HepG2 (cell line): ENCODE data around the gene MTF2. TPM values are rescaled to one million over a fixed set of nuclear protein-coding genes. Genes with fewer than 3 reads are reported as not detected.

Experiments used
- GABPA ChIP-seq, 2 experiments: IDR thresholded peaks; 2 replicates each; pipeline ENCODE4 v1.6.1; 2011 to 2016; ENCODE audit warnings: low read depth in 2 of 2, low read length in 1 of 2, missing biosample characterization in 1 of 2, missing genetic modification characterization in 1 of 2
- GZF1 ChIP-seq: sonication (generic); formaldehyde crosslinking; IDR thresholded peaks from 2 replicates; pipeline ENCODE4 v1.5.1; 2020; ENCODE audit warnings: mild to moderate bottlenecking, missing genetic modification reagents
- PCBP2 ChIP-seq: fragments of 200-400 bp; formaldehyde crosslinking; optimal IDR thresholded peaks from 2 replicates; pipeline ENCODE3; 2018; ENCODE audit warnings: low read length, low read depth; ENCODE audit not compliant: poor library complexity, severe bottlenecking
- PITX1 ChIP-seq: sonication (generic); formaldehyde crosslinking; IDR thresholded peaks from 2 replicates; pipeline ENCODE4 v1.5.1; 2020; ENCODE audit warnings: mild to moderate bottlenecking, missing genetic modification reagents
- RXRB ChIP-seq: IDR thresholded peaks from 2 replicates; pipeline ENCODE4 v1.6.1; 2016; ENCODE audit warnings: borderline replicate concordance, missing genetic modification reagents, missing compliant biosample characterization
- SPEN ChIP-seq: sonication (generic); formaldehyde crosslinking; IDR thresholded peaks from 2 replicates; pipeline ENCODE4 v1.5.1; 2020; ENCODE audit warnings: low read depth, mild to moderate bottlenecking, missing genetic modification reagents
- TCF7 ChIP-seq: sonication (generic); IDR thresholded peaks from 2 replicates; pipeline ENCODE4 v1.6.1; 2016; ENCODE audit warnings: antibody characterized with exemption, low read depth
- TCF7L2 ChIP-seq: IDR thresholded peaks from 2 replicates; pipeline ENCODE4 v1.6.1; 2011; ENCODE audit warnings: mild to moderate bottlenecking, low read depth, low read length, moderate library complexity
- THAP7 ChIP-seq: sonication (generic); formaldehyde crosslinking; IDR thresholded peaks from 2 replicates; pipeline ENCODE4 v1.8.1; 2023; ENCODE audit warnings: mild to moderate bottlenecking, missing genetic modification reagents
- ZBTB1 ChIP-seq: sonication (generic); formaldehyde crosslinking; IDR thresholded peaks from 2 replicates; pipeline ENCODE4 v1.4.0; 2020; ENCODE audit warnings: missing genetic modification reagents, borderline replicate concordance
- ZBTB46 ChIP-seq: sonication (generic); formaldehyde crosslinking; IDR thresholded peaks from 2 replicates; pipeline ENCODE4 v1.4.0; 2020; ENCODE audit warnings: mild to moderate bottlenecking, missing genetic modification reagents, borderline replicate concordance
- ZFP36L2 ChIP-seq: sonication (generic); formaldehyde crosslinking; IDR thresholded peaks from 2 replicates; pipeline ENCODE4 v1.4.0; 2020; ENCODE audit warnings: missing genetic modification reagents
- ZNF224 ChIP-seq: sonication (generic); formaldehyde crosslinking; IDR thresholded peaks from 2 replicates; pipeline ENCODE4 v1.5.0; 2020; ENCODE audit warnings: mild to moderate bottlenecking, missing genetic modification reagents
- ZNF616 ChIP-seq: sonication (generic); formaldehyde crosslinking; IDR thresholded peaks from 2 replicates; pipeline ENCODE4 v1.5.0; 2020; ENCODE audit warnings: low read depth, mild to moderate bottlenecking, missing genetic modification reagents
- ZNF709 ChIP-seq: sonication (generic); formaldehyde crosslinking; IDR thresholded peaks from 2 replicates; pipeline ENCODE4 v1.5.0; 2020; ENCODE audit warnings: mild to moderate bottlenecking, missing genetic modification reagents
- ZNF713 ChIP-seq: sonication (generic); formaldehyde crosslinking; IDR thresholded peaks from 2 replicates; pipeline ENCODE4 v1.4.0; 2020; ENCODE audit warnings: mild to moderate bottlenecking, missing genetic modification reagents
- polyA plus RNA-seq, 8 experiments: library from polyadenylated mRNA; depleted of rRNA in 3 of 8; stranded (reverse) in 7 of 8; unstranded in 1 of 8; fragments of >200 nt; fragmentation: Illumina TruSeq in 4 of 8; extraction: Trizol in 4 of 8; gene quantifications; 2 replicates each; pipeline versions ENCODE4 v1.2.1 to v1.2.3, GENCODE V29; 2011 to 2016; ENCODE audit warnings: low read depth in 4 of 8, missing spikeins in 1 of 8, mixed read lengths in 1 of 8; ENCODE audit not compliant: insufficient read depth in 1 of 8
- total RNA-seq, 5 experiments: library from RNA; depleted of rRNA; stranded (reverse); fragments of >200 nt; fragmentation: Illumina TruSeq; extraction: Trizol; gene quantifications; 2 replicates each; pipeline ENCODE4 v1.2.3, GENCODE V29; 2016; ENCODE audit warnings: low read depth in 1 of 5
- TF ChIP-seq, protein P1 (sequence below): sonication (generic); formaldehyde crosslinking; IDR thresholded peaks from 2 replicates; pipeline ENCODE4 v1.4.0; 2020; ENCODE audit warnings: mild to moderate bottlenecking, low read depth, missing genetic modification reagents
- TF ChIP-seq, protein P2 (sequence below): sonication (generic); formaldehyde crosslinking; IDR thresholded peaks from 2 replicates; pipeline ENCODE4 v1.4.0; 2020; ENCODE audit warnings: missing genetic modification reagents, mild to moderate bottlenecking, borderline replicate concordance
- TF ChIP-seq, protein P3 (sequence below): sonication (generic); formaldehyde crosslinking; IDR thresholded peaks from 2 replicates; pipeline ENCODE4 v1.5.1; 2020; ENCODE audit warnings: mild to moderate bottlenecking, missing genetic modification reagents, borderline replicate concordance

The MTF2 gene
- total and polyA plus RNA-seq, 2 of the 13 experiments (the other 11 are each of a cell fraction or from before 2014, with no cell fraction given) = 48.7 to 53.9 TPM

DNA sequence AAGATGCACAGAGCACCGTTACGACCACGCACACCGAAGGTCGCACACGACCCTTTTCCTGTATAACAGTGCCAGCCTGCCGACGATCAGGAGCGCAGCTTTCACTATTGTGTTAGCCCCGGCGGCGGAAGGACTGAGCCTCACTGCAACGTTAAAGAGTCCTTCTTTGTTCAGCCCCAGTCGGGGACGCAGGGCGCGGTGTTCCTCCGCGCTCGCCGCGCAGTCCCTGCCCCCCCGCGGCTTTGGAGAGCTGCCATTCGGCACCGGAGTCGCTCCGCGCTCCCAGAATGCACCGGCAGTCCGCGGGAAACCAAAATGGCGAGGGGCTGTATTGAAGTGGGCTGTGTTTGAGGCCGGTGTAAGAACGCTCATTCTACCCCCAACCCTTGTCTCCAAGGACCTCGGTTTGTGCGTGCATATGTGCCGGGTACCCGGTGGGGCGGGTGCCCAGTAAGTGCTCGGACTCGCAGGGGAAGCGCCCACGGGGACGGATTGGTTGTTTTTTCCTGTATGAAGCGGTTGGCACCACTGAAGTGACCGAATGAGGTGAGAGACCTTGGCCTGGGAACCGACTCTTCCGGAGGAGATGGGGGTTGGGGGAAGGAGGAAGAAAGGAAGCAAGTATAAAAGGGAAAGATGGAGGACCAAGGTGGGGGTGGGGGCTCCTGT, at the start of gene MTF2 (continued):
- TF ChIP-seq ZBTB46 (CRISPR knock-in tag) (0 out of 2 replicates have a peak, but pooled peaks have one; percentile 65), PCBP2 (peak; percentile 64), GZF1 (peak; percentile 79; the same call in 1 of the 2 replicates), RXRB (CRISPR knock-in tag) (peak; percentile 90), ZFP36L2 (CRISPR knock-in tag) (peak; percentile 95; the same call in 1 of the 2 replicates), SPEN (CRISPR knock-in tag) (peak; percentile 99), TCF7 (peak; percentile 82), TCF7L2 (no peak), ZBTB1 (CRISPR knock-in tag) (no peak; the same call in 1 of the 2 replicates), PITX1 (CRISPR knock-in tag) (peak; percentile 97), GABPA (IDR thresholded peaks at IDR 0.05; ENCODE audit: low read depth, low read length) (0 out of 2 replicates have a peak, but pooled peaks have one; percentile 3), GABPA (CRISPR knock-in tag; IDR thresholded peaks at IDR 0.05; ENCODE audit: low read depth) (peak; percentile 79), ZNF224 (CRISPR knock-in tag) (peak; percentile 96), ZNF616 (peak; percentile 92), THAP7 (CRISPR knock-in tag) (peak; percentile 70; the same call in 1 of the 2 replicates), ZNF713 (CRISPR knock-in tag) (no peak), ZNF709 (CRISPR knock-in tag) (peak; percentile 95)
- TF ChIP-seq, protein P1, sequence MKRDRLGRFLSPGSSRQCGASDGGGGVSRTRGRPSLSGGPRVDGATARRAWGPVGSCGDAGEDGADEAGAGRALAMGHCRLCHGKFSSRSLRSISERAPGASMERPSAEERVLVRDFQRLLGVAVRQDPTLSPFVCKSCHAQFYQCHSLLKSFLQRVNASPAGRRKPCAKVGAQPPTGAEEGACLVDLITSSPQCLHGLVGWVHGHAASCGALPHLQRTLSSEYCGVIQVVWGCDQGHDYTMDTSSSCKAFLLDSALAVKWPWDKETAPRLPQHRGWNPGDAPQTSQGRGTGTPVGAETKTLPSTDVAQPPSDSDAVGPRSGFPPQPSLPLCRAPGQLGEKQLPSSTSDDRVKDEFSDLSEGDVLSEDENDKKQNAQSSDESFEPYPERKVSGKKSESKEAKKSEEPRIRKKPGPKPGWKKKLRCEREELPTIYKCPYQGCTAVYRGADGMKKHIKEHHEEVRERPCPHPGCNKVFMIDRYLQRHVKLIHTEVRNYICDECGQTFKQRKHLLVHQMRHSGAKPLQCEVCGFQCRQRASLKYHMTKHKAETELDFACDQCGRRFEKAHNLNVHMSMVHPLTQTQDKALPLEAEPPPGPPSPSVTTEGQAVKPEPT (CRISPR knock-in tag) = peak; percentile 90; the same call in 1 of the 2 replicates
- TF ChIP-seq, protein P2, sequence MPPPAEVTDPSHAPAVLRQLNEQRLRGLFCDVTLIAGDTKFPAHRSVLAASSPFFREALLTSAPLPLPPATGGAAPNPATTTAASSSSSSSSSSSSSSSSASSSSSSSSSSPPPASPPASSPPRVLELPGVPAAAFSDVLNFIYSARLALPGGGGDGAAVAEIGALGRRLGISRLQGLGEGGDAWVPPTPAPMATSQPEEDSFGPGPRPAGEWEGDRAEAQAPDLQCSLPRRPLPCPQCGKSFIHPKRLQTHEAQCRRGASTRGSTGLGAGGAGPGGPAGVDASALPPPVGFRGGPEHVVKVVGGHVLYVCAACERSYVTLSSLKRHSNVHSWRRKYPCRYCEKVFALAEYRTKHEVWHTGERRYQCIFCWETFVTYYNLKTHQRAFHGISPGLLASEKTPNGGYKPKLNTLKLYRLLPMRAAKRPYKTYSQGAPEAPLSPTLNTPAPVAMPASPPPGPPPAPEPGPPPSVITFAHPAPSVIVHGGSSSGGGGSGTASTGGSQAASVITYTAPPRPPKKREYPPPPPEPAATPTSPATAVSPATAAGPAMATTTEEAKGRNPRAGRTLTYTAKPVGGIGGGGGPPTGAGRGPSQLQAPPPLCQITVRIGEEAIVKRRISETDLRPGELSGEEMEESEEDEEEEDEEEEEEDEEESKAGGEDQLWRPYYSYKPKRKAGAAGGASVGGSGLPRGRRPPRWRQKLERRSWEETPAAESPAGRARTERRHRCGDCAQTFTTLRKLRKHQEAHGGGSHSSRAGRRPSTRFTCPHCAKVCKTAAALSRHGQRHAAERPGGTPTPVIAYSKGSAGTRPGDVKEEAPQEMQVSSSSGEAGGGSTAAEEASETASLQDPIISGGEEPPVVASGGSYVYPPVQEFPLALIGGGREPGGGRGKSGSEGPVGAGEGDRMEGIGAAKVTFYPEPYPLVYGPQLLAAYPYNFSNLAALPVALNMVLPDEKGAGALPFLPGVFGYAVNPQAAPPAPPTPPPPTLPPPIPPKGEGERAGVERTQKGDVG = peak; percentile 96
- TF ChIP-seq, protein P3, sequence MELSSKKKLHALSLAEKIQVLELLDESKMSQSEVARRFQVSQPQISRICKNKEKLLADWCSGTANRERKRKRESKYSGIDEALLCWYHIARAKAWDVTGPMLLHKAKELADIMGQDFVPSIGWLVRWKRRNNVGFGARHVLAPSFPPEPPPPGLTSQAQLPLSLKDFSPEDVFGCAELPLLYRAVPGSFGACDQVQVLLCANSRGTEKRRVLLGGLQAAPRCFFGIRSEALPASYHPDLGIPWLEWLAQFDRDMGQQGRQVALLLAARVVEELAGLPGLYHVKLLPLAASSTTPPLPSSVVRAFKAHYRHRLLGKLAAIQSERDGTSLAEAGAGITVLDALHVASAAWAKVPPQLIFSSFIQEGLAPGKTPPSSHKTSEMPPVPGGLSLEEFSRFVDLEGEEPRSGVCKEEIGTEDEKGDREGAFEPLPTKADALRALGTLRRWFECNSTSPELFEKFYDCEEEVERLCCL (CRISPR knock-in tag) = peak; percentile 90; the same call in 1 of the 2 replicates
